Measurements from ENCODE around the gene MEGF9. TPM values are rescaled to one million over a fixed set of nuclear protein-coding genes. Genes with fewer than 3 reads are reported as not detected.

The MEGF9 gene
- total and polyA plus RNA-seq, 2 donors (not counting 3 experiments of a cell fraction or from before 2014, with no cell fraction given): 4.0 to 13.0 TPM

DNA sequence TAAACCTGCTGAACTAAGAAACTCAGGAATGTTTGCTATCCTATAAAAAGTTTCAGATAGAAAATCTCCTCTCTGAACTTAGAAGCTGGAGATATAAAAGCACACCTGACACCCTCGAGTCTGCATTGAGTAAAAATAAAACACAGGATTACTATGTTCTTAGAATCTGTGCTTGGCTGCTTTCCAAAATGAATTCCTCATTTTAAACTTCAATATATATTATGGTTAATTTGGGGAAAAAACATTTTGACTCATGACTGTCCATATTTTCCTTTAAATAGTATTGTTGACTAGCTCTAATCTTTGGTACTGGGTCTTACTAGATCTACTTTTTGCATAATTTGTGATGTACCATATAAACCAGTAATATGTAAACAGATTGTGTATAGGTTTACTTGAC is 42.3 kb upstream of the MEGF9 start:
- dilution Hi-C loops (cut with MboI; ENCODE audit: extremely low pct_ligation_motif_present, low sequenced_read_pairs) (no loop called here), intact Hi-C loops (cut with micrococcal nuclease) (loop anchor here (1.0 to 2.0 kb wide), 4 partner anchors 180 to 316 kb away; no protein-coding TSS in a partner anchor)
- TF ChIP-seq GATA2 (IDR thresholded peaks at IDR 0.05; ENCODE audit: insufficient read depth, insufficient read length, low read depth, low read length) (no peak), POLR2AphosphoS5 (IDR thresholded peaks at IDR 0.05; ENCODE audit: insufficient read depth, low read depth, low read length) (no peak), CTCF (IDR thresholded peaks at IDR 0.05; ENCODE audit: extremely low read depth in 1 of 2, insufficient read depth in 1 of 2, low read depth in 1 of 2, low read length in 2 of 2) (no peak), JUN (IDR thresholded peaks at IDR 0.05; ENCODE audit: borderline replicate concordance, insufficient read depth, insufficient read length, low read depth) (no peak), EZH2 (IDR thresholded peaks at IDR 0.05; ENCODE audit: borderline replicate concordance, low read depth, low read length, severe bottlenecking) (no peak), POLR2A (IDR thresholded peaks at IDR 0.05; ENCODE audit: low read depth, low read length) (no peak), MYC (IDR thresholded peaks at IDR 0.05; ENCODE audit: low read depth, low read length) (no peak), FOS (IDR thresholded peaks at IDR 0.05; ENCODE audit: borderline replicate concordance, insufficient read depth, low read length) (no peak)
- TF ChIP-seq, protein P1, sequence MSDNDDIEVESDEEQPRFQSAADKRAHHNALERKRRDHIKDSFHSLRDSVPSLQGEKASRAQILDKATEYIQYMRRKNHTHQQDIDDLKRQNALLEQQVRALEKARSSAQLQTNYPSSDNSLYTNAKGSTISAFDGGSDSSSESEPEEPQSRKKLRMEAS (IDR thresholded peaks at IDR 0.05; ENCODE audit: insufficient read depth, insufficient read length): no peak
- no peak overlapping the region for H2AFZ ChIP-seq (ENCODE audit: low read depth, low read length)
- POLR2A ChIA-PET: no interaction called here
- peaks cover 0 to 6% of the 10 kb centered on the region in 2 experiments for H3K36me3 ChIP-seq (ENCODE audit: control insufficient read depth in 2 of 2, extremely low read depth in 1 of 2, insufficient read depth in 2 of 2, low read length in 2 of 2)
- H3K9me1 ChIP-seq (replicated peaks; ENCODE audit: control insufficient read depth, extremely low read depth, insufficient read depth, low read length): no peaks in the 10 kb centered on the region
- CTCF ChIA-PET: interaction anchor here (0.8 to 4.8 kb wide), 17 partner anchors 9 to 388 kb away, joined by 3 to 127 read pairs (median 5); no protein-coding TSS in a partner anchor
- DNase-seq (ENCODE audit: low read depth, low spot score) (no peak), FAIRE-seq (no peak)
- no peaks in the 10 kb centered on the region for H3K9me3 ChIP-seq (replicated peaks; ENCODE audit: control insufficient read depth, insufficient read depth, low read length)
- H3K4me3 ChIP-seq (replicated peaks in 1 of 3; ENCODE audit: insufficient read depth in 1 of 3, low read depth in 1 of 3, low read length in 3 of 3): no peak overlapping the region
- no peaks in the 10 kb centered on the region for H3K4me1 ChIP-seq (ENCODE audit: control insufficient read depth, extremely low read depth, insufficient read depth, low read length)
- H3K9ac ChIP-seq (replicated peaks; ENCODE audit: extremely low read depth, insufficient read depth, low read length): no peak overlapping the region
- H4K20me1 ChIP-seq (replicated peaks; ENCODE audit: control insufficient read depth, extremely low read depth, insufficient read depth, low read length): no peaks in the 10 kb centered on the region
- no peaks in the 10 kb centered on the region for H3K79me2 ChIP-seq (ENCODE audit: control insufficient read depth, insufficient read depth, low read length)
- H3K27ac ChIP-seq (ENCODE audit: insufficient read depth, low read depth, low read length): no peak overlapping the region
- no peak overlapping the region for H3K4me2 ChIP-seq (ENCODE audit: insufficient read depth, low read length)
- BruUV-seq (replicated peaks): no TSS peak
- no peaks in the 10 kb centered on the region for H3K27me3 ChIP-seq (ENCODE audit: control insufficient read depth in 2 of 2, insufficient read depth in 2 of 2, low read length in 2 of 2)
